ENCODE data around the gene KRT80. TPM values are rescaled to one million over a fixed set of nuclear protein-coding genes. Genes with fewer than 3 reads are reported as not detected.

The KRT80 gene
- total RNA-seq, 2 experiments from 2014 or later, result not detected

DNA sequence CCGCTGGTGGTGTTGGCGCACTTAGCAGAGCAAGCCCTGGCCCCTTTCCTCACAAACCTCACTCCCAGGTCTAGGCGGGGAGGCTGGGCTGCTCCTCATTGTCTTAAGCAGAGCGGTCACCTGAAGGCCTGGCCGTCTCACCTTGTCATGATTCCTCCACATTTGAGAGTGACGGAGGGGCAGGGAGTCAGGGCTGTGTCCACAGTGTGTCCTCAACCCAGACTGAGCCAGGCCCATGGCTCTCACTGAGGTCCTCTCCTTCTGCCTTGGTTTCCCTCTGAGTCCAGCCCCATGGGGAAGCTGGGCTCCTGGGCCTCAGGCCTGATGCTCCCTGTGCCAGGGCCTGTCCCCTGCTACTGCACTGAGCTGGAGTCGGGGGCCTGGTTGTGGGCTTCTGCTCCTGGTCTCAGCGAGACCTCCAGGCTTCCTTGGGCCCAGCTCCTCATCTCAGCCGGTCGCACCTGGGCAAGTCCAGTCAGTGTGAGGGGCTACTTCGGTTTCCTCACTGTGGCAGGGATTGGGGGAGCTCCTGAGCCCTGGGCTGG is 44.9 kb downstream of the KRT80 start:
- no peak overlapping the region for H3K4me3 Mint-ChIP-seq
- no peaks in the 10 kb centered on the region for H3K27me3 ChIP-seq (ENCODE audit: control insufficient read depth in 1 of 2, insufficient read depth in 2 of 2, low read length in 2 of 2)
- no peak overlapping the region for H3K27ac ChIP-seq (ENCODE audit: low read depth in 1 of 2, low read length in 2 of 2)
- H3K9me3 Mint-ChIP-seq, result no peaks in the 10 kb centered on the region
- peaks cover 6% of the 10 kb centered on the region for H3K27me3 Mint-ChIP-seq
- H3K36me3 ChIP-seq (ENCODE audit: insufficient read depth, low read length), result no peaks in the 10 kb centered on the region
- peaks cover 5% of the 10 kb centered on the region for H3K4me1 ChIP-seq (ENCODE audit: insufficient read depth, low read length)
- POLR2A ChIA-PET, result no interaction called here
- H3K4me3 ChIP-seq (ENCODE audit: low read length), result no peak overlapping the region
- no peaks in the 10 kb centered on the region for H3K9me3 ChIP-seq (ENCODE audit: control insufficient read depth in 1 of 2, insufficient read depth in 1 of 2, low read length in 2 of 2)
- TF ChIP-seq CTCF (IDR thresholded peaks at IDR 0.05), result no peak
- H3K4me1 Mint-ChIP-seq (ENCODE audit: low read depth), result peaks cover 6% of the 10 kb centered on the region
- H3K27ac Mint-ChIP-seq, result no peak overlapping the region
- CTCF ChIA-PET, result no interaction called here
- ATAC-seq (ENCODE audit: poor library complexity), result no peak
- no peak for DNase-seq
- intact Hi-C loops (cut with DNase I, micrococcal nuclease), result no loop called here
- H3K36me3 Mint-ChIP-seq (ENCODE audit: low read depth), result no peaks in the 10 kb centered on the region

DNA sequence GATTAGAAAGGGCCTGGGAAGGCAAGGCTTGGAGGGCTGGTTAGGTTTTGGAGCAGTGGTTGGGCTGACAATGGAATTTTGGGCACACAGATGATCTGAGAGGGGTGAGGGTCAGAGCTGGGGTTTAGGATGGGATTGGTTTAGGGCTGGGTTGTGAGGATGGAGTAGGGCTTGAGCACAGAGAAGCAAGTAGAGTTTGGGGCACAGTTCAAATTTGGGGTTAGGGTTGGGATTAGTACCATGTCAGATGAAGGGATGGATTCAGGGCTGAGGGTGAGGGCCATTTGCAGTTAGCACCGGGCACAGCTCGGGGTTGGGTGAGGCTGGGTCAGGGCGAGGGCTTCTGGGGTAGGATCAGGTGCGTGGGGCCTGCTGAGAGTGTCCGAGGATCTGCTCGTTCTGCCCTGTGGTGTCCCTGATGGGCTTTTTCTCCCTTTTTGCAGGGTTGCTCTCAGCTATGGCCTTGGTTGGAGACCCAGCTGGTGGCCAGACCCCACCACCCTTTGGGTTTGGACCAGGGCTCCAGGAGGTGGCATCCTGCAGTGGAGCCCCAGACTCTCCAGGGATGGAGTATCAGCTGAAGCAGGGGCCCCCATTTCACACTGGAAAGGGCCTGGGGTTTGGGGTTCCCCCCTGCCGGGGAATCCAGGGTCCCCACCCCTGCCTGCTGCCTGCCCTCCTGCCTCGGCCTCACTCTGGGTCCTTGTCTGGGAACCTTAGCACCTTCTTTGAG is 45.6 kb downstream of the KRT80 start:
- TF ChIP-seq CTCF (IDR thresholded peaks at IDR 0.05), result no peak
- no peak overlapping the region for H3K27ac Mint-ChIP-seq

DNA sequence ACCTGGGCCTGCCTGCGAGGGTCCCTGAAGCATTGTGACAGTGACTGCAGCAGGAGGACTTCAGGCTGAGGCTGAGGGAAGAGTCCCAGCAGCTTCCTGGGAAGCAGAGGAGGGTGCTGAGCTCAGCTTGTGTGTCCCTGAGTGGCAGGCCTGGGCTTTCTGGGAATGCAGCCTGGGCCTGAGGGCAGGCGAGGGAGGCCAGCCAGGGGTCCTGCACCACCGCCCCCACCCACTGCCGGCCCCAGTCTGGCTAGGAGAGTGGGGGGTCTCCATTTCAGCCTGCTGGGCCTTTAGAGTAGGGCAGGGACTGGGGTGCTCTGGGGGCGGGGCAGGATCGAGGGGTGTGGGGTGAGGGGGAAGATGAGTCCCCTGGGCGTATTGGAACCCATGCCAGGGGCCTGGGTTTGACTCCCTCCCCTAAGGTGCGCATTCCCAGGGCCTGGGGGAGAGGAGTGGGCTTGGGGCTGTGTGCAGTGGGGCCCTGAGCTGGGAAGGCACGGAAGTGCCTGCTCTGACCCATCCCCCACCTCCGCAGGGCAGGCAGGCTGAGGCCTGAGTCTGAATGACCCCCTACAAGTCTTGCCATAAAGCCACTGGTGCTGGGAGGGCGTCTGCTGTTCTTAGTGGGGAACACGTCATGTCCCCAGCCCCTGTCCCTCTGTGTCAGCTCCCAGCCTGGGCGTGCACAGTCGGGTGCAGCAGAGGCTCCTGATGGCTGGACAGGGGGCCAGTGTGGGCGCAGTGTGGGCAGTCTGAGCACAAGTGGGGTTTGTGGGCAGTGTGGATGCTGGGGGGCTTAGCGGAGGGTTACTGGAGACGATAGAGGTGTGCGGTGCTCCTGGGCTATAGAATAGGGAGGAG is 46.4 kb downstream of the KRT80 start:
- TF ChIP-seq CTCF (IDR thresholded peaks at IDR 0.05), result no peak
- Histone ChIP-seq H3K9me3 (ENCODE audit: control insufficient read depth in 1 of 2, insufficient read depth in 1 of 2, low read length in 2 of 2) (no peaks in the 10 kb centered on the region), H3K4me1 (ENCODE audit: insufficient read depth, low read length) (no peaks in the 10 kb centered on the region), H3K4me3 (ENCODE audit: low read length) (no peak overlapping the region), H3K27me3 (ENCODE audit: control insufficient read depth in 1 of 2, insufficient read depth in 2 of 2, low read length in 2 of 2) (no peaks in the 10 kb centered on the region), H3K36me3 (ENCODE audit: insufficient read depth, low read length) (no peaks in the 10 kb centered on the region), H3K27ac (ENCODE audit: low read depth in 1 of 2, low read length in 2 of 2) (no peak overlapping the region)
- Mint-ChIP-seq H3K36me3 (ENCODE audit: low read depth) (no peaks in the 10 kb centered on the region), H3K27ac (no peak overlapping the region), H3K27me3 (no peaks in the 10 kb centered on the region), H3K9me3 (no peaks in the 10 kb centered on the region), H3K4me3 (no peak overlapping the region), H3K4me1 (ENCODE audit: low read depth) (no peaks in the 10 kb centered on the region)
- POLR2A ChIA-PET, result no interaction called here
- CTCF ChIA-PET, result interaction anchor here (1.3 kb wide), 1 partner anchor 11 kb away, joined by 3 read pairs; no protein-coding TSS in a partner anchor
- ATAC-seq (ENCODE audit: poor library complexity), result no peak
- intact Hi-C loops (cut with DNase I, micrococcal nuclease), result no loop called here
- no peak for DNase-seq

More for the DNA sequence above, 45.6 kb downstream of the KRT80 start:
- Histone ChIP-seq H3K4me1 (ENCODE audit: insufficient read depth, low read length) (no peaks in the 10 kb centered on the region), H3K4me3 (ENCODE audit: low read length) (no peak overlapping the region), H3K9me3 (ENCODE audit: control insufficient read depth in 1 of 2, insufficient read depth in 1 of 2, low read length in 2 of 2) (no peaks in the 10 kb centered on the region), H3K27me3 (ENCODE audit: control insufficient read depth in 1 of 2, insufficient read depth in 2 of 2, low read length in 2 of 2) (no peaks in the 10 kb centered on the region), H3K36me3 (ENCODE audit: insufficient read depth, low read length) (no peaks in the 10 kb centered on the region), H3K27ac (ENCODE audit: low read depth in 1 of 2, low read length in 2 of 2) (no peak overlapping the region)
- intact Hi-C loops (cut with DNase I, micrococcal nuclease), result no loop called here
- ATAC-seq (ENCODE audit: poor library complexity) (no peak), DNase-seq (no peak)
- peaks cover under 1% of the 10 kb centered on the region for H3K4me1 Mint-ChIP-seq (ENCODE audit: low read depth)
- POLR2A ChIA-PET, result no interaction called here
- no peaks in the 10 kb centered on the region for H3K9me3 Mint-ChIP-seq
- H3K4me3 Mint-ChIP-seq, result no peak overlapping the region
- CTCF ChIA-PET, result interaction anchor here (1.3 kb wide), 1 partner anchor 11 kb away, joined by 3 read pairs; no protein-coding TSS in a partner anchor
- peaks cover under 1% of the 10 kb centered on the region for H3K27me3 Mint-ChIP-seq
- H3K36me3 Mint-ChIP-seq (ENCODE audit: low read depth), result no peaks in the 10 kb centered on the region
